Activated naive CD4-positive, alpha-beta T cell treated with anti-CD3 and anti-CD28 coated beads, Interleukin-2, amount 50 U/mL, for 24 hours (primary cell): ENCODE data around the gene SULT1A2.
"Not testable (repeated sequence)": the region's sequence is repeated elsewhere in the genome, so short reads cannot be mapped to it uniquely, and the experiment has no call there.

Experiments used
- H3K27ac Mint-ChIP-seq: one replicate; pipeline ENCODE4 v1.8.0; 2021; ENCODE audit warnings: mild to moderate bottlenecking, mixed read lengths
- H3K27me3 Mint-ChIP-seq: one replicate; pipeline ENCODE4 v1.8.0; 2021; ENCODE audit warnings: mixed read lengths
- H3K36me3 Mint-ChIP-seq: one replicate; pipeline ENCODE4 v1.8.0; 2021; ENCODE audit warnings: mixed read lengths
- H3K4me1 Mint-ChIP-seq: one replicate; pipeline ENCODE4 v1.8.0; 2021; ENCODE audit warnings: mixed read lengths
- H3K4me3 Mint-ChIP-seq: one replicate; pipeline ENCODE4 v1.8.0; 2021; ENCODE audit warnings: mild to moderate bottlenecking, mixed read lengths
- H3K9me3 Mint-ChIP-seq: one replicate; pipeline ENCODE4 v1.8.0; 2021; ENCODE audit warnings: mixed read lengths

Gene SULT1A2

DNA sequence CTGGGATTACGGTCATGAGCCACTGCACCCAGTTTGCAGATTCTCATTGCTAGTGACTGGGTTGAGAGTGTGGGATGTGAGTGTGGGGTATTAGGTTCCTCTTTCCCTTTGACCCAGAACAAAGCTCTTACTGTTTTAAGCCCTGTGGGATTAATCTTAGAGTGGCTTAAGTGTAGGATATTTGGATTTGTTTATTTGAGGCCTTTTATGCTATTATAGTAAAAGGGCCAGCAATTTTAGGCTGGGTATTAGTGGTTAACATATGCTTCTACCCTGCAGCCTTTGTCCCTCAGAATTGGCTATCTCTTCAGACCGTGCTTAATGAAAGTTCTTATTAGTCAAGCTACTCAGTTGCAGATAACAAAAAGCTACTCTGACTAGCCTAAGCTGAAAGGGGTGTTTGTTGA, 39.9 kb downstream of the SULT1A2 start:
- Mint-ChIP-seq H3K27ac (no peak overlapping the region), H3K9me3 (no peaks in the 10 kb centered on the region), H3K36me3 (peaks cover 6% of the 10 kb centered on the region), H3K4me3 (peak overlapping the region; percentile 15), H3K27me3 (no peaks in the 10 kb centered on the region), H3K4me1 (peaks cover 51% of the 10 kb centered on the region)

GRCh38 chr16:28555561-28555960, 41.3 kb downstream of the SULT1A2 start:
- no peak overlapping the region for H3K4me3 Mint-ChIP-seq
- no peaks in the 10 kb centered on the region for H3K9me3 Mint-ChIP-seq
- H3K36me3 Mint-ChIP-seq: peaks cover 6% of the 10 kb centered on the region
- H3K4me1 Mint-ChIP-seq: peaks cover 43% of the 10 kb centered on the region
- peak overlapping the region; percentile 27 for H3K27ac Mint-ChIP-seq
- no peaks in the 10 kb centered on the region for H3K27me3 Mint-ChIP-seq

DNA sequence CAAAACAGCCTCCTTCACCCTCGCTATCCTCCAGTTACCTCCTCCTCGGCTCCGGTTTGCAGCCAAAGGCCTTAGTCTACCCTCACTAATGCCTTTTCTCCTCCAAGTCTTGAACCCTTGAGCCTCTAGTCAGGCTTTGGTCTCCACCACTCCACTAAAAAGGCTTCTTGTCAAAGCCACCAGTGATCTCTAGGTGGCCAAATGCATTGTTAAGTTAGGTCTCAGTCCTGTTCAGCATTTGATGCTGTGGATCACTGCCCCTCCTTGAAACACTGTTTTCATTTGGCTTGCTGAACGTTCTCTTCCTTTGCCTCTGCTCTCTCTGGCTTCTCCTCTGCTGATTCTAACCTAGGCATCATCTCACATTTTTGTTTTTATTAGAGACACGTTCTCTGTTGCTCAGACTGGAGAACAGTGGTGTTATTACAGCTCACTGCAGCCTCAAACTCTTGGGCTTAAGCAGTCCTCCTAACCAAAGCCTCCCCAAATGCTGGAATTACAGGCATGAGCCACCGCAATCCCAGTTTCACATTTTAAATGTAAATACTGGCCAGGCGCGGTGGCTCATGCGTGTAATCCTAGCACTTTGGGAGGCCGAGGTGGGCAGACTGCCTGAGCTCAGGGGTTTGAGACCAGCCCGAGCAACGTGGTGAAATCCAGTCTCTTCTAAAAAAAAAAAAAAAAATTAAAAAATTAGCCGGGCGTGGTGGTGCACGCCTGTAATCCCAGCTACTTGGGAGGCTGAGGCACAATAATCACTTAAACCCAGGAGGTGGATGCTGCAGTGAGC, 42.0 kb downstream of the SULT1A2 start:
- H3K36me3 Mint-ChIP-seq: peaks cover 6% of the 10 kb centered on the region
- peak overlapping the region; percentile 96 for H3K4me3 Mint-ChIP-seq
- no peaks in the 10 kb centered on the region for H3K27me3 Mint-ChIP-seq
- H3K9me3 Mint-ChIP-seq: no peaks in the 10 kb centered on the region
- peak overlapping the region; percentile 82 for H3K27ac Mint-ChIP-seq
- peaks cover 42% of the 10 kb centered on the region for H3K4me1 Mint-ChIP-seq

GRCh38 chr16:28553776-28554633, 42.8 kb downstream of the SULT1A2 start, which contains the start of gene SGF29:
Gene SGF29, plus strand, starts transcription at chr16:28553920. Its CDS starts 27,150 bp downstream, at chr16:28581070.
- Mint-ChIP-seq H3K36me3 (peaks cover 6% of the 10 kb centered on the region), H3K9me3 (no peaks in the 10 kb centered on the region), H3K4me3 (peak within 1 kb of the TSS; percentile 96), H3K4me1 (peaks cover 41% of the 10 kb centered on the region), H3K27ac (peak within 1 kb of the TSS; percentile 97), H3K27me3 (no peaks in the 10 kb centered on the region)

GRCh38 chr16:28549301-28549899, 47.5 kb downstream of the SULT1A2 start:
- Mint-ChIP-seq H3K9me3 (no peaks in the 10 kb centered on the region), H3K4me1 (peaks cover 9% of the 10 kb centered on the region), H3K36me3 (no peaks in the 10 kb centered on the region), H3K27me3 (no peaks in the 10 kb centered on the region), H3K4me3 (no peak overlapping the region), H3K27ac (no peak overlapping the region)

DNA sequence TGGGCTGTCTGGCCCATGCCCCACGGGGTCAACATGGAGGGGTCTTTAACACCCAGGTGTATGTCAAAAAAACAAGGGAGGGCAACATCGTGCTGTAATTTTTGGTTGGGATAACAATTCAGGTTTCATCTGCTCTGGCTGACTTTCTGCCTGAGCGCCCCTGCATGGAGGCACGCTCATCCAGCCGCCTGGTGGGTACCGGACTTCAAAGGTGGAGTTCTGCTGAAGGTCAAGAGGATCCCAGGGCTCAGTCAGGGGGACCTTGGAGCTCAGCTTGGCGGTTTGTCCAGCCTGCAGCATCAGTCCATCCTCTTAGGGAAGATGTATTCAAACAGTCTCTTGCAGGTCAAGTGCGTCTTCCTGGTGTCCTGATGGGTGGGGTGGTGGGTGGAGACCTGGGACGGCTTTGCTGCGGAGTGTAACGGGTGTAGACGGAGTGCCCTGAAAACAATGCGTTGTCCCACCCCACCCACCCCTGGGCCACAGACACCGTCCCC, 48.5 kb downstream of the SULT1A2 start:
- H3K27me3 Mint-ChIP-seq: no peaks in the 10 kb centered on the region

GRCh38 chr16:28546626-28547025, 50.2 kb downstream of the SULT1A2 start:
- H3K27ac Mint-ChIP-seq: no peak overlapping the region
- no peaks in the 10 kb centered on the region for H3K36me3 Mint-ChIP-seq
- H3K27me3 Mint-ChIP-seq: no peaks in the 10 kb centered on the region
- no peaks in the 10 kb centered on the region for H3K9me3 Mint-ChIP-seq
- no peak overlapping the region for H3K4me3 Mint-ChIP-seq
- H3K4me1 Mint-ChIP-seq: peaks cover 14% of the 10 kb centered on the region

More for the DNA sequence above, 48.5 kb downstream of the SULT1A2 start:
- Mint-ChIP-seq H3K36me3 (no peaks in the 10 kb centered on the region), H3K27ac (no peak overlapping the region), H3K4me1 (peaks cover 5% of the 10 kb centered on the region), H3K9me3 (no peaks in the 10 kb centered on the region), H3K4me3 (no peak overlapping the region)

- not testable (repeated sequence) for H3K27ac Mint-ChIP-seq, H3K4me3 Mint-ChIP-seq, H3K9me3 Mint-ChIP-seq, H3K27me3 Mint-ChIP-seq, H3K36me3 Mint-ChIP-seq
- H3K4me1 Mint-ChIP-seq: peaks cover 14% of the 10 kb centered on the region
Measured at GRCh38 chr16:28545964-28546363, 50.9 kb downstream of the SULT1A2 start.

DNA sequence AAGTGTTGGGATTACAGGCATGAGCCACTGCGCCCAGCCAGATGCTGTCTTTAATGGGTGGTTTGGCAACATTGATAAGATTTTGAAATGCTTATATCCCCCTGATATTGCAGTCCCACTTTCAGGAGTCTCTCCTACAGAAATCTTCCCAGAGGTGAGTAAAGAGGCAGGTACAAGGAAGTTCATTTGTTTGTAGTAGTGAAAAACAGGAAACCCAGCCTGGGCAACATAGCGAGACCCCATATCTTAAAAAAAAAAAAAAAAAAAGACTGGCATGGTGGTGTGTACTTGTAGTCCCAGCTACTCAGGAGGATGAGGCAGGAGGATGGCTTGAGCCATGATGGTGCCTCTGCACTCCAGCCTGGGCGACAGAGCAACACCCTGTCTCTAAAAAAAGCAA, 51.9 kb downstream of the SULT1A2 start:
- H3K27me3 Mint-ChIP-seq: no peaks in the 10 kb centered on the region
- no peak overlapping the region for H3K27ac Mint-ChIP-seq
- no peak overlapping the region for H3K4me3 Mint-ChIP-seq
- H3K9me3 Mint-ChIP-seq: no peaks in the 10 kb centered on the region
- H3K36me3 Mint-ChIP-seq: no peaks in the 10 kb centered on the region
- H3K4me1 Mint-ChIP-seq: peaks cover 14% of the 10 kb centered on the region

GRCh38 chr16:28543072-28543471, 53.8 kb downstream of the SULT1A2 start:
- Mint-ChIP-seq H3K36me3 (no peaks in the 10 kb centered on the region), H3K4me1 (peaks cover 9% of the 10 kb centered on the region), H3K27me3 (no peaks in the 10 kb centered on the region), H3K27ac (no peak overlapping the region), H3K9me3 (no peaks in the 10 kb centered on the region), H3K4me3 (no peak overlapping the region)

DNA sequence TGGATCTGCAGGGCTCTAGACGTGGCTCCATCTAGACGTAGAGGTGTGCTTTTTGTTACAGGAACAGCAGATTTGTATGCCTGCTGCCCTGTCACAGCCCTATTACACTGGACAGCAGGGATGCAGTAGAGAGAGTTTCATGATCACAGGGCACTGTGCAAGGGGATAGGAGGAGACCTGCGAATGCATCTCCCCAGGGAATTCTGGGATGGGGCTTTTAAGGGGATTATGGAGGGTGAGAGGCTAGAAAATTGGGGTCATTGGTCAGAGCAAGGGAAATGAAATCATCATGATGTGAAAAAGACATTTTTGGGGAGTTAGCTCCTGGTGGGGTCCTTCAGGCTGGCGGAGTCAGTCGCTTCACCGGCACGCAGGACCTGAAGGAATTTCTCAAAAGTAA, 54.2 kb downstream of the SULT1A2 start:
- H3K27ac Mint-ChIP-seq: no peak overlapping the region
- no peaks in the 10 kb centered on the region for H3K9me3 Mint-ChIP-seq

More for the DNA sequence above, 54.2 kb downstream of the SULT1A2 start:
- Mint-ChIP-seq H3K36me3 (no peaks in the 10 kb centered on the region), H3K4me3 (no peak overlapping the region), H3K4me1 (peaks cover 14% of the 10 kb centered on the region), H3K27me3 (no peaks in the 10 kb centered on the region)
